Hippocampal formation (tissue), 2 donors: ENCODE results near the gene CAMKMT.

Source experiments
- DNase-seq, 2 donors: peaks; one replicate each; lab custom pipeline; 2025; lab: John Stamatoyannopoulos, UW

CAMKMT gene

GRCh38 chr2:44651974-44652373 is 290.2 kb downstream of the CAMKMT start:
- no peak for DNase-seq

- no peak for DNase-seq
These were observed 291.0 kb downstream of the CAMKMT start for GRCh38 chr2:44652701-44653100.

DNA sequence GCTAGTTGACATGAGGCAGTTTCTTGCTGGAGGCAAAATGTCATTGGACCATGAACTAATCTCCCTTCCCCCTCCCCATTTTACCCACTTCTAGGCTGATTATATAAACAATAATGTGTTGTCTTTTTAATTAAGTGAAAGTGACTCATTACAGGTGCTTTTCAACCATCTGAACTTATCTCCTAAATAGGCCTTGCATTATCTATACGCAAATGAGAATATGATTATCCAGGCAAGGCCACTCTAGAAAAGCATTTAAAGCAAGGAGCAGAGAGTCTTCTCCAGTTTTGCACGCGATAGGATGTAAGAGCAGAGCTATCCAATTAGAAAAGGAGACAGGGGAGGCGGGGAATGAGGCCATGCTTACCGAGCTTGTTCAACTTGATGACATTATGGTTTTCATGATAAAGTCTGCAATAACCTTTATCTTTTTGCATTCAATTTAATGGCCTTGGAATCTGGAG is 293.7 kb downstream of the CAMKMT start:
- DNase-seq = no peak

- DNase-seq = no peak
These were observed 294.7 kb downstream of the CAMKMT start for GRCh38 chr2:44656460-44656859.

GRCh38 chr2:44663471-44664073 is 301.8 kb downstream of the CAMKMT start:
- DNase-seq = no peak

- no peak for DNase-seq
These were observed 306.6 kb downstream of the CAMKMT start for GRCh38 chr2:44668336-44668735.

GRCh38 chr2:44671276-44671675 is 309.5 kb downstream of the CAMKMT start:
- DNase-seq = no peak

GRCh38 chr2:44671916-44672315 is 310.2 kb downstream of the CAMKMT start:
- no peak for DNase-seq

DNA sequence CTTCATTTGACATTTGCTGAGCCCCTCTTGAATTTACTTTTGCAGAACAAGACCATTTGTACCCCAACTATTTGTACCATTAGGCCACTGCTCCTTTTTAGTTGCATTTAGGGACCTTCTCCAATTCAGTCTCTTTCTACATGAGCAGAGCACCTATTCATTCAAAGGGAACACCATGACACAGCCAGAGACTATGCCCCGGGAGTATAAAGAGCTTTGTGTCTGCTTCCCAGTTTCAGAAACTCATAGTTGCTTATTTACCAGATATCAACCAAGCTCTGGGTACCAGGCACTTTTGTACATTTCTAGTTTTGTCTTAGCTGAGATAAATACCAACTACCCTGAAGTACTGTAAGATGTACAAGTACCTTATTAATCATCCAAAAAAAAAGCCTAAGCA is 310.7 kb downstream of the CAMKMT start:
- DNase-seq = no peak

- no peak for DNase-seq
These were observed 312.9 kb downstream of the CAMKMT start for GRCh38 chr2:44674473-44675284.

DNA sequence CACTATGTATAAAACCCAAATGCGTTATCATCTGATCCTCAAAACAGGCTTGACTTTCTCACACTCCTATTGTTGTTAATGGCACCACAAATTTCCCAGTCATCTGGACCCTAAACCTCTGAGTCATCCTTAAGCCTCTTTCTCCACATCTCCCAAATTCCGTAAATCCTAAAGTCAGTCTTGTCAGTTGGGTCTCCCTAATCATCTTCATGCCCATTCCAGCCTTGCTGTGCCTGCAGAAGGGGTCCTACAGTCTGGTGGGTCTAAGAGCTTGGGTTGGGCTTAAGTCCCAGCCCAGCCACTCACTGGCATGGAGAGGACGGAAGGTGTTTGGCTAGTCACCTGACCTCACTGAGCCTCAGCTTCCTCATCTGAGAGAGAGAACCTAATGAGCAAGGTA is 314.6 kb downstream of the CAMKMT start:
- DNase-seq = no peak

- no peak for DNase-seq
These were observed 317.8 kb downstream of the CAMKMT start for GRCh38 chr2:44679584-44679983.

- no peak for DNase-seq
These were observed 318.2 kb downstream of the CAMKMT start for GRCh38 chr2:44679990-44680389.

DNA sequence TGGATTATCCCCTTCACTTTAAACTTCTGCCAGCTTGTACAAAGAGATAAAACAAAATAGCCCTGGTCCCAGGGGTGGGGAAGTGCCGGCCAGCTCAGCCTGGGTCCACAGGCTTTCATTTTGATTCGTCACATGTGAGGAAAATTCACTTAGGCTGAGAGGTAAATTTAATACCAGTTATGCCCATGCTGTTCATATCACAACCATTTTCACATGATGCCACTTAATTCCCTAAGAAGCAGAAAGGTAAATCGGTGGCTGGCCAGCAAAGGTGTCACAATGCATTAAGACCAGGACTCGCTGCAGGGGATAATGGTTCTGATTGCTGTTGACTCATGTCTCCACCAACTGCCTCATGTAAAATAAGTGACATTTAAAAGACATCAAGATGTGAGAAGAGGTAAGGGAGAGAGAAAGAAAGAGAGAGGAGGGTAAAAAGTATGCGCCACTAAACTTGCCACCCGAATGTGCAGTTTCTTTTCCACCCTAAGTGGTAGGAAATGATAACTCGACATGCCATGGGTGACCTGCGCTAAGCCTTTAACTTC is 318.8 kb downstream of the CAMKMT start:
- no peak for DNase-seq

GRCh38 chr2:44680983-44681531 is 319.3 kb downstream of the CAMKMT start:
- no peak for DNase-seq

- no peak for DNase-seq
These were observed 320.7 kb downstream of the CAMKMT start for GRCh38 chr2:44682459-44682858.

- DNase-seq = no peak
These were observed 322.8 kb downstream of the CAMKMT start for GRCh38 chr2:44684559-44684958.

GRCh38 chr2:44686561-44686960 is 324.8 kb downstream of the CAMKMT start:
- DNase-seq = no peak

GRCh38 chr2:44687686-44688455 is 326.1 kb downstream of the CAMKMT start:
- DNase-seq = no peak

- DNase-seq = no peak
These were observed 326.8 kb downstream of the CAMKMT start for GRCh38 chr2:44688456-44689124.

DNA sequence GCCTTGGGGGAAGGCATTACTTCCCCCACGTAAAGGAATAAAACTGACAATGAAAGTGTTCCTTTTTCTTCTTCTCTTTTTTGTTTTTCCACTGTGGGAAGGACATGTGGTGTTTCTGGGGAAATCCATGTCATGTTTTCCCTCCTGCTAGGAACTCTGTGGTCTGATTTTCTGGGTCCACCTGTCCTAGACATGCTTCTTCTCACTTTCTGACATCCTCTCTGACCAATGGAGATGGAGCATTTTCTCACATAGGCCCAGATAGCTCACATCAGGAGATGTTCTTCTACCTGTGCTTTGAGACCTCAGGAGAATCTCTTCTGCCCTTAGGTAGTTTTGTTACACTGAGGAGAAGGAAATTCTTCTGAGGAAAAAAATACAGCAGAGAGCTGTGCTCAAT is 327.8 kb downstream of the CAMKMT start:
- no peak for DNase-seq
